ENCODE data around the gene ARG2.

Gene ARG2

GRCh38 chr14:67638642-67639041 lies 18.9 kb downstream of the ARG2 start:
- no peak for DNase-seq (ENCODE audit: low read depth)

- DNase-seq (ENCODE audit: low read depth) = no peak
Measured at GRCh38 chr14:67641480-67641879, 21.8 kb downstream of the ARG2 start.

- DNase-seq (ENCODE audit: low read depth) = no peak
Measured at GRCh38 chr14:67641902-67642749, 22.4 kb downstream of the ARG2 start.

GRCh38 chr14:67643713-67644112 lies 24.0 kb downstream of the ARG2 start:
- DNase-seq (ENCODE audit: low read depth) = no peak

- no peak for DNase-seq (ENCODE audit: low read depth)
Measured at GRCh38 chr14:67644428-67644827, 24.7 kb downstream of the ARG2 start.

- no peak for DNase-seq (ENCODE audit: low read depth)
Measured at GRCh38 chr14:67645414-67645813, 25.7 kb downstream of the ARG2 start.

GRCh38 chr14:67646131-67646530 lies 26.4 kb downstream of the ARG2 start:
- DNase-seq (ENCODE audit: low read depth) = no peak

- DNase-seq (ENCODE audit: low read depth) = no peak
Measured at GRCh38 chr14:67650151-67650550, 30.4 kb downstream of the ARG2 start.

- no peak for DNase-seq (ENCODE audit: low read depth)
Measured at GRCh38 chr14:67650694-67651093, 31.0 kb downstream of the ARG2 start.

GRCh38 chr14:67652189-67652588 lies 32.5 kb downstream of the ARG2 start:
- no peak for DNase-seq (ENCODE audit: low read depth)

- DNase-seq (ENCODE audit: low read depth) = no peak
Measured at GRCh38 chr14:67653651-67654280, 34.0 kb downstream of the ARG2 start.

- DNase-seq (ENCODE audit: low read depth) = no peak
Measured at GRCh38 chr14:67663633-67664032, 43.9 kb downstream of the ARG2 start.

- DNase-seq (ENCODE audit: low read depth) = no peak
Measured at GRCh38 chr14:67665868-67666267, 46.1 kb downstream of the ARG2 start.

GRCh38 chr14:67666750-67667449 lies 47.2 kb downstream of the ARG2 start:
- no peak for DNase-seq (ENCODE audit: low read depth)

GRCh38 chr14:67668559-67668958 lies 48.8 kb downstream of the ARG2 start:
- DNase-seq (ENCODE audit: low read depth) = no peak

GRCh38 chr14:67673451-67673850 lies 53.7 kb downstream of the ARG2 start:
- DNase-seq (ENCODE audit: low read depth) = no peak

- DNase-seq (ENCODE audit: low read depth) = peak; percentile 11
Measured at GRCh38 chr14:67674139-67674479, 54.4 kb downstream of the ARG2 start.

- DNase-seq (ENCODE audit: low read depth) = peak; percentile 37
Measured at GRCh38 chr14:67674480-67675218, 54.9 kb downstream of the ARG2 start, which contains the start of gene VTI1B. Gene VTI1B, minus strand, starts transcription at chr14:67674632. Its CDS starts 143 bp downstream, at chr14:67674489.

- no peak for DNase-seq (ENCODE audit: low read depth)
Measured at GRCh38 chr14:67675219-67675582, 55.5 kb downstream of the ARG2 start.

GRCh38 chr14:67679006-67679405 lies 59.3 kb downstream of the ARG2 start:
- DNase-seq (ENCODE audit: low read depth) = no peak

GRCh38 chr14:67680121-67680602 lies 60.4 kb downstream of the ARG2 start:
- no peak for DNase-seq (ENCODE audit: low read depth)

- DNase-seq (ENCODE audit: low read depth) = no peak
Measured at GRCh38 chr14:67680941-67681340, 61.2 kb downstream of the ARG2 start.
